GM13976 (cell line): ENCODE results near the gene TTLL9.

Experiments used
- DNase-seq: peaks from one replicate; pipeline ENCODE4 v3.0.0; 2012; ENCODE audit warnings: low spot score
- CTCF ChIP-seq: IDR thresholded peaks from 2 replicates; pipeline ENCODE4 v1.5.1; 2012; ENCODE audit warnings: borderline replicate concordance, mild to moderate bottlenecking; ENCODE audit not compliant: insufficient read depth; ENCODE audit errors: extremely low read depth, missing control alignments, control extremely low read depth
- in situ Hi-C: fragments of 300-500 bp; cut with MboI; formaldehyde crosslinking; loops from one replicate; pipeline ENCODE4 v1.12.0; 2022; ENCODE audit warnings: low sequenced_read_pairs, mixed read lengths, inconsistent platforms; ENCODE audit not compliant: unreplicated experiment

Gene TTLL9

GRCh38 chr20:31992086-31992485 is 121.7 kb downstream of the TTLL9 start:
- in situ Hi-C loops = no loop called here
- no peak for DNase-seq
- no peak for TF ChIP-seq CTCF
